A549 (cell line): ENCODE measurements around the gene VPS41. TPM values are rescaled to one million over a fixed set of nuclear protein-coding genes. Genes with fewer than 3 reads are reported as not detected.
A peak's percentile ranks its signal among the peaks of the same experiment; 100 is the strongest.

Experiments
- ATAC-seq, 2 experiments: fragments of 200-7000 bp in 1 of 2; fragments of >200 bp in 1 of 2; cut with Nextera tagmentation in 1 of 2; cut with Tn5 transposase in 1 of 2; 3 replicates each; pipeline versions ENCODE4 v1.8.0 to v1.9.1; 2018 to 2020; ENCODE audit warnings: mild to moderate bottlenecking in 1 of 2, moderate library complexity in 1 of 2
- CTCF ChIA-PET: fragments of 300-600 bp; sonication (Branson Sonifier 250); formaldehyde crosslinking; extraction: SDS; loops from one replicate; lab custom pipeline; 2021; ENCODE audit warnings: antibody characterized with exemption, inconsistent platforms; lab: Yijun Ruan, JAX
- POLR2A ChIA-PET: fragments of 350-600 bp; formaldehyde crosslinking; extraction: SDS; loops from one replicate; lab custom pipeline; 2021; ENCODE audit warnings: antibody characterized with exemption, inconsistent platforms; lab: Yijun Ruan, JAX
- DNase-seq, 2 experiments: peaks; one replicate each; pipeline versions ENCODE4 v3.0.0 to v3.0.0-alpha.2; 2011 to 2016; ENCODE audit warnings: low read depth in 1 of 2, low spot score in 1 of 2
- FAIRE-seq: peaks from 2 replicates; lab custom pipeline; 2011; peaks lifted over from hg19 to GRCh38; lab: Jason Lieb, UNC
- H3K27ac ChIP-seq, 2 experiments: fragments of >200 bp; sonication (Bioruptor Twin); formaldehyde crosslinking; 3 replicates each; pipeline ENCODE4 v1.5.1; 2016 to 2017
- H3K4me1 ChIP-seq: fragments of >200 bp; sonication (Bioruptor Twin); formaldehyde crosslinking; 3 replicates; pipeline ENCODE4 v1.6.1; 2016
- H3K4me2 ChIP-seq: fragments of >200 bp; sonication (Bioruptor Twin); formaldehyde crosslinking; 3 replicates; pipeline ENCODE4 v1.6.1; 2016
- H3K4me3 ChIP-seq: fragments of >200 bp; sonication (Bioruptor Twin); formaldehyde crosslinking; 3 replicates; pipeline ENCODE4 v1.5.1; 2016
- H3K9me3 ChIP-seq: fragments of >200 bp; sonication (Bioruptor Twin); formaldehyde crosslinking; 3 replicates; pipeline ENCODE4 v1.6.1; 2016
- CHD2 ChIP-seq: fragments of 150-350 bp; IDR thresholded peaks from 2 replicates; pipeline ENCODE4 v1.6.1; 2014; ENCODE audit warnings: low read length; ENCODE audit not compliant: partially characterized antibody
- EHMT2 ChIP-seq: fragments of 200-600 bp; sonication (generic); IDR thresholded peaks from 2 replicates; pipeline ENCODE4 v1.6.1; 2016; ENCODE audit warnings: antibody characterized with exemption, low read depth, mild to moderate bottlenecking, moderate library complexity
- EP300 ChIP-seq, 2 experiments: fragments of >200 bp; sonication (Bioruptor Twin); formaldehyde crosslinking; IDR thresholded peaks; 2 replicates in 1 of 2; 3 replicates in 1 of 2; pipeline ENCODE4 v1.6.1; 2016 to 2017
- ESRRA ChIP-seq: fragments of 150-350 bp; IDR thresholded peaks from 2 replicates; pipeline ENCODE4 v1.6.1; 2014; ENCODE audit warnings: mild to moderate bottlenecking, low read length, borderline replicate concordance
- FOSL2 ChIP-seq, 2 experiments: fragments of 450-650 bp in 1 of 2; fragments of >200 bp in 1 of 2; sonication (Bioruptor Twin) in 1 of 2; formaldehyde crosslinking; IDR thresholded peaks; 2 replicates each; pipeline versions ENCODE4 v1.5.0 to v1.6.1; 2016 to 2020; ENCODE audit warnings: mild to moderate bottlenecking in 1 of 2, moderate library complexity in 1 of 2
- HDAC2 ChIP-seq: fragments of 200-600 bp; sonication (generic); IDR thresholded peaks from 2 replicates; pipeline ENCODE4 v1.6.1; 2016
- KDM1A ChIP-seq: fragments of 200-600 bp; sonication (generic); IDR thresholded peaks from 2 replicates; pipeline ENCODE4 v1.6.1; 2016; ENCODE audit warnings: low read depth, mild to moderate bottlenecking
- KDM5A ChIP-seq: fragments of 200-600 bp; sonication (generic); IDR thresholded peaks from 2 replicates; pipeline ENCODE4 v1.6.1; 2016; ENCODE audit warnings: antibody characterized with exemption, mild to moderate bottlenecking
- MAX ChIP-seq: IDR thresholded peaks from 2 replicates; pipeline ENCODE4 v1.6.1; 2012
- MAZ ChIP-seq: fragments of 150-350 bp; IDR thresholded peaks from 2 replicates; pipeline ENCODE4 v1.6.1; 2014; ENCODE audit warnings: antibody characterized with exemption, low read depth, low read length, borderline replicate concordance
- NPAS2 ChIP-seq: fragments of 250-450 bp; sonication (Bioruptor Pico); IDR thresholded peaks from 2 replicates; pipeline ENCODE4 v1.8.0; 2022; ENCODE audit warnings: mild to moderate bottlenecking, moderate library complexity, borderline replicate concordance
- NR3C1 ChIP-seq: fragments of >200 bp; sonication (Bioruptor Twin); formaldehyde crosslinking; IDR thresholded peaks from 3 replicates; pipeline ENCODE4 v1.6.1; 2017
- PHF8 ChIP-seq: fragments of 200-600 bp; sonication (generic); IDR thresholded peaks from 2 replicates; pipeline ENCODE4 v1.6.1; 2016; ENCODE audit warnings: low read depth, mild to moderate bottlenecking, antibody characterized with exemption, moderate library complexity, borderline replicate concordance
- RAD21 ChIP-seq, 2 experiments: fragments of >200 bp in 1 of 2; sonication (Bioruptor Twin) in 1 of 2; formaldehyde crosslinking in 1 of 2; IDR thresholded peaks in 1 of 2; conservative IDR thresholded peaks in 1 of 2; 2 replicates in 1 of 2; 3 replicates in 1 of 2; pipeline ENCODE4 v1.6.1; 2012 to 2018; ENCODE audit warnings: inconsistent platforms in 1 of 2
- RCOR1 ChIP-seq: fragments of 150-350 bp; IDR thresholded peaks from 2 replicates; pipeline ENCODE4 v1.6.1; 2014; ENCODE audit warnings: antibody characterized with exemption, low read length, low read depth
- REST ChIP-seq: fragments of 200-600 bp; sonication (generic); IDR thresholded peaks from 2 replicates; pipeline ENCODE4 v1.6.1; 2016; ENCODE audit warnings: antibody characterized with exemption, mild to moderate bottlenecking, moderate library complexity
- ZC3H11A ChIP-seq: fragments of 450-650 bp; IDR thresholded peaks from 2 replicates; pipeline ENCODE4 v1.6.1; 2014; ENCODE audit warnings: antibody characterized with exemption, mild to moderate bottlenecking
- ZFP36 ChIP-seq: fragments of 450-650 bp; IDR thresholded peaks from 2 replicates; pipeline ENCODE4 v1.6.1; 2014; ENCODE audit warnings: borderline replicate concordance; ENCODE audit not compliant: partially characterized antibody
- WGBS: methylation state at CpG from one replicate; pipeline ENCODE4 v1.1.6; 2017; ENCODE audit errors: missing lambda C conversion rate; 5-methylcytosine and 5-hydroxymethylcytosine counted together
- polyA plus RNA-seq, 4 experiments: library from polyadenylated mRNA; depleted of rRNA in 3 of 4; stranded (reverse); fragments of >200 nt; fragmentation: RNase III in 1 of 4; extraction: RNeasy Plus Mini Kit Qiagen cat#74134 plus additional on column Dnase treatment in 1 of 4; gene quantifications; 2 replicates in 3 of 4; 3 replicates in 1 of 4; pipeline ENCODE4 v1.2.3, GENCODE V29; 2011 to 2017
- TF ChIP-seq, protein P1 (sequence below): fragments of 250-450 bp; sonication (Bioruptor Pico); IDR thresholded peaks from 2 replicates; pipeline ENCODE4 v1.5.0; 2020; ENCODE audit warnings: low read depth, mild to moderate bottlenecking, moderate library complexity
- TF ChIP-seq, protein P2 (sequence below): IDR thresholded peaks from 2 replicates; pipeline ENCODE4 v1.6.1; 2012; ENCODE audit warnings: low read depth, borderline replicate concordance
- TF ChIP-seq, protein P3 (sequence below): fragments of 250-450 bp; sonication (Bioruptor Pico); IDR thresholded peaks from 2 replicates; pipeline ENCODE4 v1.5.0; 2021; ENCODE audit warnings: mild to moderate bottlenecking, moderate library complexity, borderline replicate concordance

The VPS41 gene
- polyA plus RNA-seq, 2 of the 4 experiments (the other 2 are of a cell fraction) = 24.6 to 59.9 TPM

DNA sequence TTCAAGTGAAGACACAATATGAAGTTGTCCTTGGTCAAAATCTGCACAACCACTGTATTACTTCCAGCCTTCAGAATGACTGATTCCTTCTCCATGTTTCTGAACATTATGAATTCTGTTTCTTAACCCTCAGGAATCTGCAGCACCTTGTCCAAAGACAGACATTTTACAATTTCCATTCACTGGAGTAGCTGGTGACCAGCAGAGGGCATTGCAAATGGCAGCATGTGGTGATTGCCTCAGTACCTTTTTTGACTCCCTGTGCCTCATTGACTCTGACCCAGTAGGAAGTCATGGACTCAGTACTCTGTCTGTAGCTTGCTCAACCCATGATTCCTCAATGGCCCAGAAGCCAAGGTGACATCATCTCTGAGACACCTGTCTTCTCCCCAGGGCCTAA, 879 bp upstream of the VPS41 start:
- H3K4me2 ChIP-seq = no peak overlapping the region
- no peak overlapping the region for H3K27ac ChIP-seq
- H3K4me1 ChIP-seq = peaks cover 5% of the 10 kb centered on the region; the same call in 1 of the 3 replicates
- TF ChIP-seq KDM1A = no peak
- TF ChIP-seq ZC3H11A = no peak
- no peak for TF ChIP-seq ZFP36
- no peak for TF ChIP-seq EP300 (IDR thresholded peaks at IDR 0.05)
- TF ChIP-seq, protein P1, sequence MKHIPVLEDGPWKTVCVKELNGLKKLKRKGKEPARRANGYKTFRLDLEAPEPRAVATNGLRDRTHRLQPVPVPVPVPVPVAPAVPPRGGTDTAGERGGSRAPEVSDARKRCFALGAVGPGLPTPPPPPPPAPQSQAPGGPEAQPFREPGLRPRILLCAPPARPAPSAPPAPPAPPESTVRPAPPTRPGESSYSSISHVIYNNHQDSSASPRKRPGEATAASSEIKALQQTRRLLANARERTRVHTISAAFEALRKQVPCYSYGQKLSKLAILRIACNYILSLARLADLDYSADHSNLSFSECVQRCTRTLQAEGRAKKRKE = no peak
- TF ChIP-seq MAZ = no peak
- no peak for TF ChIP-seq FOSL2 (IDR thresholded peaks at IDR 0.05)
- TF ChIP-seq FOSL2 (CRISPR knock-in tag; IDR thresholded peaks at IDR 0.05) = no peak
- TF ChIP-seq RAD21 (conservative IDR thresholded peaks at IDR 0.05 in 1 of 2, IDR thresholded peaks at IDR 0.05 in 1 of 2) = no peak
- no peak for TF ChIP-seq REST
- TF ChIP-seq MAX = no peak
- TF ChIP-seq HDAC2 = no peak
- no peak for TF ChIP-seq ESRRA
- no peak for TF ChIP-seq EHMT2
- TF ChIP-seq CHD2 = no peak
- TF ChIP-seq RCOR1 = no peak
- TF ChIP-seq, protein P2, sequence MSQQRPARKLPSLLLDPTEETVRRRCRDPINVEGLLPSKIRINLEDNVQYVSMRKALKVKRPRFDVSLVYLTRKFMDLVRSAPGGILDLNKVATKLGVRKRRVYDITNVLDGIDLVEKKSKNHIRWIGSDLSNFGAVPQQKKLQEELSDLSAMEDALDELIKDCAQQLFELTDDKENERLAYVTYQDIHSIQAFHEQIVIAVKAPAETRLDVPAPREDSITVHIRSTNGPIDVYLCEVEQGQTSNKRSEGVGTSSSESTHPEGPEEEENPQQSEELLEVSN = no peak
- TF ChIP-seq KDM5A = no peak
- no peaks in the 10 kb centered on the region for H3K9me3 ChIP-seq
- FAIRE-seq (no peak), DNase-seq (no peak), ATAC-seq (no peak)
- POLR2A ChIA-PET = no interaction called here
- CTCF ChIA-PET = no interaction called here
- H3K4me3 ChIP-seq = no peak overlapping the region

GRCh38 chr7:38907766-38908165, 1.2 kb downstream of the VPS41 start:
- no peak for ATAC-seq
- ChIA-PET POLR2A (no interaction called here), CTCF (no interaction called here)
- WGBS = 2% methylated on average over 1 of the region's 1 CpG
- no peak for FAIRE-seq
- H3K4me1 ChIP-seq = peaks cover 5% of the 10 kb centered on the region; the same call in 1 of the 3 replicates
- DNase-seq = no peak
- no peak overlapping the region for H3K4me3 ChIP-seq
- H3K4me2 ChIP-seq = peak overlapping the region; percentile 78
- no peak for TF ChIP-seq PHF8
- TF ChIP-seq, protein P1 = no peak
- TF ChIP-seq, protein P3, sequence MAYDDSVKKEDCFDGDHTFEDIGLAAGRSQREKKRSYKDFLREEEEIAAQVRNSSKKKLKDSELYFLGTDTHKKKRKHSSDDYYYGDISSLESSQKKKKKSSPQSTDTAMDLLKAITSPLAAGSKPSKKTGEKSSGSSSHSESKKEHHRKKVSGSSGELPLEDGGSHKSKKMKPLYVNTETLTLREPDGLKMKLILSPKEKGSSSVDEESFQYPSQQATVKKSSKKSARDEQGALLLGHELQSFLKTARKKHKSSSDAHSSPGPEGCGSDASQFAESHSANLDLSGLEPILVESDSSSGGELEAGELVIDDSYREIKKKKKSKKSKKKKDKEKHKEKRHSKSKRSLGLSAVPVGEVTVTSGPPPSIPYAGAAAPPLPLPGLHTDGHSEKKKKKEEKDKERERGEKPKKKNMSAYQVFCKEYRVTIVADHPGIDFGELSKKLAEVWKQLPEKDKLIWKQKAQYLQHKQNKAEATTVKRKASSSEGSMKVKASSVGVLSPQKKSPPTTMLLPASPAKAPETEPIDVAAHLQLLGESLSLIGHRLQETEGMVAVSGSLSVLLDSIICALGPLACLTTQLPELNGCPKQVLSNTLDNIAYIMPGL = no peak
- no peak for TF ChIP-seq NR3C1
- TF ChIP-seq NPAS2 (CRISPR knock-in tag) = no peak
- no peak overlapping the region for H3K27ac ChIP-seq
- H3K9me3 ChIP-seq = no peaks in the 10 kb centered on the region
